GM18873 (cell line): Measurements from ENCODE around the gene GPR157.

Experiments used
- ATAC-seq: cut with Tn5 transposase; IDR thresholded peaks from one replicate; pipeline ENCODE4 v1.9.1; 2021; ENCODE audit warnings: mild to moderate bottlenecking, moderate library complexity, moderate number of reproducible peaks; ENCODE audit not compliant: unreplicated experiment, low FRiP score

Gene GPR157

GRCh38 chr1:9066945-9067807 lies 61.7 kb downstream of the GPR157 start:
- no peak for ATAC-seq

- no peak for ATAC-seq
These were observed 63.6 kb downstream of the GPR157 start for GRCh38 chr1:9065213-9065751.

GRCh38 chr1:9062846-9063245 lies 66.1 kb downstream of the GPR157 start:
- no peak for ATAC-seq

GRCh38 chr1:9062021-9062471 lies 66.9 kb downstream of the GPR157 start:
- no peak for ATAC-seq

- ATAC-seq, result no peak
These were observed 67.5 kb downstream of the GPR157 start for GRCh38 chr1:9061252-9061960.

GRCh38 chr1:9059891-9060744 lies 68.8 kb downstream of the GPR157 start:
- ATAC-seq, result no peak

- ATAC-seq, result no peak
These were observed 70.4 kb downstream of the GPR157 start for GRCh38 chr1:9058465-9058864.

- no peak for ATAC-seq
These were observed 71.1 kb downstream of the GPR157 start for GRCh38 chr1:9057851-9058250.

GRCh38 chr1:9052272-9053049 lies 76.4 kb downstream of the GPR157 start:
- no peak for ATAC-seq

GRCh38 chr1:9051379-9051778 lies 77.5 kb downstream of the GPR157 start:
- no peak for ATAC-seq

GRCh38 chr1:9050803-9051202 lies 78.1 kb downstream of the GPR157 start:
- no peak for ATAC-seq
